Motor neuron (in vitro differentiated cells): ENCODE data around the gene NAT9. TPM values are rescaled to one million over a fixed set of nuclear protein-coding genes. Genes with fewer than 3 reads are reported as not detected.
A peak's percentile ranks its signal among the peaks of the same experiment; 100 is the strongest.

Experiments used
- ATAC-seq, 8 experiments: fragments of 200-7000 bp; cut with Tn5 transposase; replicated peaks in 6 of 8; 2 replicates each; pipeline ENCODE4 v1.8.0; 2021; ENCODE audit warnings: mild to moderate bottlenecking in 8 of 8, moderate library complexity in 8 of 8
- H3K27ac ChIP-seq, 2 donors: fragments of 250-450 bp; sonication (Bioruptor Pico); 2 replicates each; pipeline ENCODE4 v1.9.0; 2021; ENCODE audit warnings: antibody characterized with exemption in 2 of 2, mild to moderate bottlenecking in 2 of 2, moderate library complexity in 1 of 2
- H3K4me1 ChIP-seq, 2 donors: fragments of 250-450 bp; sonication (Bioruptor Pico); replicated peaks in 1 of 2; 2 replicates each; pipeline ENCODE4 v1.6.1; 2021; ENCODE audit warnings: antibody characterized with exemption in 2 of 2, mild to moderate bottlenecking in 2 of 2, moderate library complexity in 1 of 2
- H3K4me3 ChIP-seq, 5 donors: fragments of 250-450 bp; sonication (Bioruptor Pico); 2 replicates each; pipeline ENCODE4 v1.9.0; 2021; ENCODE audit warnings: antibody characterized with exemption in 5 of 5, mild to moderate bottlenecking in 5 of 5, moderate library complexity in 4 of 5
- WGBS, 10 experiments: fragments of 450-650 bp; shearing (Covaris generic); methylation state at CpG; one replicate each; pipeline ENCODE4 v1.0.0; 2022; 5-methylcytosine and 5-hydroxymethylcytosine counted together
- in situ Hi-C, 9 experiments: fragments of 400-800 bp; cut with MboI; loops; one replicate each; pipeline ENCODE4 v1.15.0; 2021; ENCODE audit warnings: low sequenced_read_pairs in 9 of 9, low pct_unique_long_range_greater_than_20kb in 2 of 9; ENCODE audit not compliant: unreplicated experiment in 9 of 9
- total RNA-seq, 8 experiments: library from RNA; unstranded; fragments of 300-600 nt; gene quantifications; 2 replicates each; pipeline versions ENCODE4 v1.2.3 to v1.2.4, GENCODE V29; 2022

NAT9 gene
- total RNA-seq, 8 experiments from 2014 or later = 41.6 to 97.1 (median 46.2) TPM

GRCh38 chr17:74814453-74814852 lies 38.3 kb upstream of the NAT9 start:
- WGBS, 10 experiments = 60 to 79% (median 75%) methylated on average over 1 to 4 of the region's 5 CpGs; no CpG with 5 or more reads in 4 of the 10 experiments
- Histone ChIP-seq H3K4me3 (no peak overlapping the region), H3K4me1 (peaks cover 0 to 23% of the 10 kb centered on the region in 2 donors), H3K27ac (no peak overlapping the region)
- in situ Hi-C loops = no loop called here
- ATAC-seq = no peak

GRCh38 chr17:74812109-74813009 lies 36.2 kb upstream of the NAT9 start:
- Histone ChIP-seq H3K4me1 (peaks cover 0 to 7% of the 10 kb centered on the region in 2 donors), H3K27ac (no peak overlapping the region), H3K4me3 (no peak overlapping the region)
- in situ Hi-C loops = no loop called here
- ATAC-seq = peak in 5 of 8 experiments; percentile 69 to 84 (median 76)
- WGBS, 10 experiments = 0 to 100% (median 32%) methylated on average over 1 to 8 of the region's 23 CpGs; no CpG with 5 or more reads in 2 of the 10 experiments

- Histone ChIP-seq H3K27ac (no peak overlapping the region), H3K4me1 (peaks cover 0 to 7% of the 10 kb centered on the region in 2 donors), H3K4me3 (no peak overlapping the region)
- in situ Hi-C loops = no loop called here
- 63 to 100% (median 89%) methylated on average over 1 to 12 of the region's 15 CpGs; no CpG with 5 or more reads in 4 of the 10 experiments for WGBS, 10 experiments
- no peak for ATAC-seq
Measured at GRCh38 chr17:74810699-74811485, 34.7 kb upstream of the NAT9 start.

GRCh38 chr17:74808714-74809430 lies 32.7 kb upstream of the NAT9 start:
- no peak for ATAC-seq
- in situ Hi-C loops = no loop called here
- no peak overlapping the region for H3K27ac ChIP-seq
- 85 to 100% (median 96%) methylated on average over 1 to 9 of the region's 17 CpGs; no CpG with 5 or more reads in 3 of the 10 experiments for WGBS, 10 experiments
- H3K4me3 ChIP-seq = no peak overlapping the region
- peaks cover 0 to 7% of the 10 kb centered on the region in 2 donors for H3K4me1 ChIP-seq

GRCh38 chr17:74807925-74808324 lies 31.8 kb upstream of the NAT9 start:
- no peak overlapping the region for H3K4me3 ChIP-seq
- no peak for ATAC-seq
- WGBS, 10 experiments = 60 to 86% (median 84%) methylated on average over 2 to 6 of the region's 6 CpGs; no CpG with 5 or more reads in 7 of the 10 experiments
- no peak overlapping the region for H3K27ac ChIP-seq
- H3K4me1 ChIP-seq = peaks cover 0 to 7% of the 10 kb centered on the region in 2 donors
- in situ Hi-C loops = no loop called here

- H3K4me3 ChIP-seq = no peak overlapping the region
- no peak for ATAC-seq
- in situ Hi-C loops = no loop called here
- peaks cover 0 to 6% of the 10 kb centered on the region in 2 donors for H3K4me1 ChIP-seq
- no peak overlapping the region for H3K27ac ChIP-seq
- WGBS, 10 experiments = 62 to 90% (median 70%) methylated on average over 2 of the region's 13 CpGs; no CpG with 5 or more reads in 5 of the 10 experiments
Measured at GRCh38 chr17:74807441-74807840, 31.3 kb upstream of the NAT9 start.

GRCh38 chr17:74806334-74806733 lies 30.2 kb upstream of the NAT9 start:
- in situ Hi-C loops = no loop called here
- no peaks in the 10 kb centered on the region for H3K4me1 ChIP-seq
- ATAC-seq = no peak
- WGBS, 10 experiments = 80 to 100% (median 93%) methylated on average over 1 to 6 of the region's 10 CpGs; no CpG with 5 or more reads in 4 of the 10 experiments
- H3K27ac ChIP-seq = no peak overlapping the region
- no peak overlapping the region for H3K4me3 ChIP-seq

GRCh38 chr17:74805591-74805991 lies 29.4 kb upstream of the NAT9 start:
- in situ Hi-C loops = no loop called here
- no peak overlapping the region for H3K27ac ChIP-seq
- ATAC-seq = peak in 5 of 8 experiments; percentile 57 to 83 (median 61)
- H3K4me1 ChIP-seq = no peaks in the 10 kb centered on the region
- H3K4me3 ChIP-seq = no peak overlapping the region
- 50 to 100% (median 65%) methylated on average over 1 to 6 of the region's 15 CpGs; no CpG with 5 or more reads in 5 of the 10 experiments for WGBS, 10 experiments

GRCh38 chr17:74804683-74805082 lies 28.5 kb upstream of the NAT9 start:
- H3K4me3 ChIP-seq = no peak overlapping the region
- no peak for ATAC-seq
- WGBS, 10 experiments = 80 to 100% (median 93%) methylated on average over 2 to 6 of the region's 7 CpGs; no CpG with 5 or more reads in 3 of the 10 experiments
- no peak overlapping the region for H3K27ac ChIP-seq
- no peaks in the 10 kb centered on the region for H3K4me1 ChIP-seq
- in situ Hi-C loops = no loop called here

GRCh38 chr17:74803971-74804370 lies 27.8 kb upstream of the NAT9 start:
- 60 to 100% (median 83%) methylated on average over 1 to 5 of the region's 5 CpGs; no CpG with 5 or more reads in 2 of the 10 experiments for WGBS, 10 experiments
- no peak overlapping the region for H3K27ac ChIP-seq
- no peak for ATAC-seq
- no peak overlapping the region for H3K4me3 ChIP-seq
- no peaks in the 10 kb centered on the region for H3K4me1 ChIP-seq
- in situ Hi-C loops = no loop called here

GRCh38 chr17:74803388-74803930 lies 27.3 kb upstream of the NAT9 start:
- Histone ChIP-seq H3K27ac (no peak overlapping the region), H3K4me1 (no peaks in the 10 kb centered on the region), H3K4me3 (no peak overlapping the region)
- WGBS, 10 experiments = 68 to 100% (median 97%) methylated on average over 1 to 12 of the region's 12 CpGs; no CpG with 5 or more reads in 1 of the 10 experiments
- in situ Hi-C loops = no loop called here
- no peak for ATAC-seq

GRCh38 chr17:74801896-74802295 lies 25.8 kb upstream of the NAT9 start:
- ATAC-seq = no peak
- WGBS, 10 experiments = 67 to 100% (median 80%) methylated on average over 1 to 2 of the region's 8 CpGs; no CpG with 5 or more reads in 7 of the 10 experiments
- no peak overlapping the region for H3K27ac ChIP-seq
- no peaks in the 10 kb centered on the region for H3K4me1 ChIP-seq
- no peak overlapping the region for H3K4me3 ChIP-seq
- in situ Hi-C loops = no loop called here
